Skeletal muscle satellite cell (primary cell): ENCODE data around the gene OPRL1.

Experiments
- H3K27me3 ChIP-seq: 2 replicates; pipeline ENCODE4 v1.7.0; 2013; ENCODE audit warnings: low read length; ENCODE audit not compliant: control insufficient read depth, insufficient read depth
- H3K36me3 ChIP-seq: 2 replicates; pipeline ENCODE4 v1.7.0; 2013; ENCODE audit warnings: mild to moderate bottlenecking, control low read depth, low read length; ENCODE audit not compliant: insufficient read depth
- H3K4me1 ChIP-seq: 2 replicates; pipeline ENCODE4 v1.7.0; 2013; ENCODE audit warnings: low read length; ENCODE audit not compliant: control insufficient read depth, insufficient read depth
- H3K4me2 ChIP-seq: 2 replicates; pipeline ENCODE4 v1.7.0; 2013; ENCODE audit warnings: mild to moderate bottlenecking, low read length
- H3K4me3 ChIP-seq: 2 replicates; pipeline ENCODE4 v1.7.0; 2013; ENCODE audit warnings: low read length
- H3K9ac ChIP-seq: 2 replicates; pipeline ENCODE4 v1.7.0; 2013; ENCODE audit warnings: mild to moderate bottlenecking, low read depth, low read length, moderate library complexity
- H3K9me3 ChIP-seq: replicated peaks from 2 replicates; pipeline ENCODE4 v1.7.0; 2013; ENCODE audit warnings: mild to moderate bottlenecking, control low read depth, low read length

The OPRL1 gene

DNA sequence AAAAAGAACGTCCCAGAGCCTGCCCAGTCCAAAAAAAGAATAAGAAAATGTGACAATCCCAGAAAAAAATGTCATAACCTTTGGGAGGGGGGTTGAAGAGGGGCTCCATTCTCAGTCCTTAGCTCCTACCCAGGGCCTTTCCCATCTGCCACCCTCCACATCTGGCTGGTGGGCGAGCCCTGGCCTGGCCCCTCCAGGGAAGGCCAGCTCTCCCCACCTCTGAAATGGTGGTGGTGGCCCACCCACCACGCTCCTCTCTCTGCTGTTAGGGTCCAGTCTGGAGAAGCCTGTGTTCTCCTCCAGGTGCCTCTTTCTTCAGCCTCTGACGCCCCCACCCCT, 979 bp upstream of the OPRL1 start:
- no peaks in the 10 kb centered on the region for H3K9me3 ChIP-seq
- H3K36me3 ChIP-seq: no peaks in the 10 kb centered on the region
- peak overlapping the region; percentile 97 for H3K4me2 ChIP-seq
- H3K9ac ChIP-seq: peak overlapping the region; percentile 88
- peak overlapping the region; percentile 90 for H3K4me3 ChIP-seq
- H3K4me1 ChIP-seq: peaks cover 35% of the 10 kb centered on the region
- peaks cover 9% of the 10 kb centered on the region for H3K27me3 ChIP-seq

DNA sequence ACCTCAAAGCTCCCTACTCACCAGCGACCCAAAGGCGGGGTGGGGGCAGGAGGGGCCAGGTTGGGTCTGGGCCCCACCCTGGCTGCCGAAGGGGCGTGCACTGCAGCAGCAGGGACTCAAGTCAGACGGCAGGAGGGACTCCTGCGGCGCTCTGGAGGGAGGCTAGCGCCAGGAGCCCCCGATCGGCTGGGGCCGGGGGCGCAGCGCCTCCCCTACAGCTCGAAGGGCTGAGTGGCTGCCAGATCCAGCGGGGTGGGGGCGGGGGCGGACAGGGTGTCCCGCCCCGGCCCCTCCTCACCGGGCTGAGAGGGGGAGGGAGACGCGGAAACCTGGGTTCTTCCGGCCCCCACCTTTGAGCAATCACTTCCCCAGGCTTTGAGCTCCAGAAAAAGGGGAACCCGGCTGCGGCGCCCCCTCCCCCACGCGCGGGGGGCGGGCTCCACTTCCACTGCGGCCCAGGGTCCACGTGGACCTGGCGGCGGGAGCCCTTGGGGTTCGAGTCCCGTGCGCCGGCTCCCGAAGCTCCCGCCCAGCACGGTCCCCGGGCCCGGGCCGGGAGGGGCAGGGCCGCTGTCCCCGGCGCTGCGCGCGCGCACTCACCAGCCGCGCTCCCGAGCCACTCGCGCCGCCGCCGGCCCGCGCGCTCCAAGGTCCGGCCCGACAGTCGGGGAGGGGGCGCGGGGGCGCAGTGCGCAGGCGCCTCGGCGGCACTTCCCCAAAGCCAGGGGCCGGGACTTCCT, 439 bp upstream of the OPRL1 start, which contains the start of gene RGS19:
Gene RGS19, minus strand, starts transcription at position 246 of the 740 bp plus-strand sequence. CDS start 2,632 bp downstream, outside the sequence.
- Histone ChIP-seq H3K36me3 (no peaks in the 10 kb centered on the region), H3K4me1 (peaks cover 37% of the 10 kb centered on the region), H3K4me3 (peak within 1 kb of the TSS; percentile 90), H3K9me3 (no peaks in the 10 kb centered on the region), H3K4me2 (peak within 1 kb of the TSS; percentile 97), H3K27me3 (peaks cover 15% of the 10 kb centered on the region), H3K9ac (peak within 1 kb of the TSS; percentile 88)

DNA sequence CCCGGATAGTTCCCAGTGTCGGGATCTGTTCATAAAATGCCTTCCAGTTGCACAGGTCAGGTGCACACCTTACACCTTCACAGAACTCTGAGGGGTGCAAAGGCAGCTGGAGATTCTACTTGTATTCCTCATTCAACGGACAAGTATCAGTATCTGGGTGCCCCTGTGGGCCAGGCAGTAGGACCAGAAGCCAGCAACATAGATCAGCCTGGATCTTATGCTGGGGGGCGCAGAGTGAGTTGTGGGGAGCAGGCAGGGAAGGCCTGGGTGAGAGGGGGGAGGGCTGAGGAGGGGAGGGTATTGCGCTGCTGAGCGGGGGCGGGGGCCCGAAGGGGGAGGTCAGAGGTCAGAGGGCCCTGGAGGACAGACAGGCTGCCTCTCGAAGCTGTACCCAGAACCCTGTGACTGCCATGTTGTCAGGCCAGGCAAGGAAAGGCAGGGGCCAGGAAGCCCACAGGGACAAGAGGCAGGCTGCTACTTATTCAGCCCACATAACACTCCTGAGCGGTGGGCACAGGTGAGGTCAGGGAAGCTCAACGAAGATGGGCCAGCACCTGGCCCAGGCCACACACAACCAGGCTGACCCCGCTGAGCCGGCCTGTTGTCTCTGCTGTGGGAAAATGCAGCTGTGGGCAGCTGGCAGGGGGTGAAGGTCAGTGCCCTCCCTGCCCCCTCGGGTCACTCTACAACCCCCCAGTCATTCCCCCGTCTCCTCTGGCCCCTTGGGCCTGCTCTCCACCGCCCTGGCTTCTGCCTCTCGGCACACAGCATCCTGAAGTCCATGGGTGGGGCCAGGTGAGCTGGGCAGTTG, 1.1 kb downstream of the OPRL1 start:
- Histone ChIP-seq H3K4me2 (peak overlapping the region; percentile 82), H3K9me3 (no peaks in the 10 kb centered on the region), H3K36me3 (no peaks in the 10 kb centered on the region), H3K9ac (no peak overlapping the region), H3K4me3 (no peak overlapping the region), H3K4me1 (peaks cover 37% of the 10 kb centered on the region), H3K27me3 (peaks cover 31% of the 10 kb centered on the region)

DNA sequence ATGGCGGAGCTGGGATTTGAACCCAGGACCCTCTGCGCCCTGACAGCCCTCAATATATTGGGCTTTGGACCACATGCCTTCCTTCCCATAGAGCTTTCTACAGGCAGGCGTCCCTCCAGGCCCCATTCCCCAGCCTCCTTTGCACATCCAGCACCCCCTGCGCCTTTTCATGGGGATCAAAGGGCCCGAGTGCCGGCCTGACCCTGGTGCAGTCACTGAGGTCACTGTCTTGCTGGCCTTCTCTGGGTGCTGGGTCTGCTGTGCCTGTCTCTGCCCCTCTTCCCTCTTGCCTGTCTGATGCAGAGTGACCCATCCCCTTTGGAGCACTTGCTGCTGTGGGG, 1.7 kb downstream of the OPRL1 start:
- Histone ChIP-seq H3K36me3 (no peaks in the 10 kb centered on the region), H3K4me1 (peaks cover 37% of the 10 kb centered on the region), H3K9ac (no peak overlapping the region), H3K4me2 (no peak overlapping the region), H3K4me3 (no peak overlapping the region), H3K9me3 (no peaks in the 10 kb centered on the region), H3K27me3 (peaks cover 35% of the 10 kb centered on the region)

DNA sequence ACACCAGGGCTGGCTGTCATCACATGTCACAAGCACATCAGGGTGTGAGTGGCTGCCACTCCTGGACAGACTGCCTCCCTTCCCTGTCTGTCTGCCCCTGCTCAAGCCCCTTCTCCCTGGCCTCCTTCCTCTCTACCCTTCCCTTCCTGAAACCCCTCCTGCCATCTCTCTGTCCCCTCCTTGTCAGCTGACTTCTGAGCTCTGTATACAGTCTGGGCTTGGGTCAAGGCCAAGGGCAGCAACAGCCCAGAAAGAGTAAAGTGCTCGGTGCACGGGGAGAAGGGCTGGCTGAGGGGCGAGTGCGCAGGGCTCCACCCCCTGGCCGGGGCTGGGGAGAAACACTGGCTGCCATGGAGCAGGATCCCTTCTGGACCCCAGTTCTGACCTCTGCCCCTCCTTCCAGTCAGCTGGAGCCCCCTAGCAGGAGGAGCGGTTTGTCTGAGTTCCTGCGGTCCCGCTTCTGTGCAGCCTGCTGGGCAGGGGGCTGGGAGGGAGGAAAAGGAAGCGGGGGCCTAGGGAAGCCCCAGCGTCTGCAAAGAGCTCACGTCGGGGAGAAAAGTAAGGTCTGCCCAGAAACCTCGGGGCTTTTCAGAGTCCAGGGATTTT, 2.3 kb downstream of the OPRL1 start:
- H3K9me3 ChIP-seq: no peaks in the 10 kb centered on the region
- peaks cover 38% of the 10 kb centered on the region for H3K27me3 ChIP-seq
- no peak overlapping the region for H3K4me2 ChIP-seq
- peaks cover 37% of the 10 kb centered on the region for H3K4me1 ChIP-seq
- no peak overlapping the region for H3K9ac ChIP-seq
- H3K36me3 ChIP-seq: no peaks in the 10 kb centered on the region
- no peak overlapping the region for H3K4me3 ChIP-seq

DNA sequence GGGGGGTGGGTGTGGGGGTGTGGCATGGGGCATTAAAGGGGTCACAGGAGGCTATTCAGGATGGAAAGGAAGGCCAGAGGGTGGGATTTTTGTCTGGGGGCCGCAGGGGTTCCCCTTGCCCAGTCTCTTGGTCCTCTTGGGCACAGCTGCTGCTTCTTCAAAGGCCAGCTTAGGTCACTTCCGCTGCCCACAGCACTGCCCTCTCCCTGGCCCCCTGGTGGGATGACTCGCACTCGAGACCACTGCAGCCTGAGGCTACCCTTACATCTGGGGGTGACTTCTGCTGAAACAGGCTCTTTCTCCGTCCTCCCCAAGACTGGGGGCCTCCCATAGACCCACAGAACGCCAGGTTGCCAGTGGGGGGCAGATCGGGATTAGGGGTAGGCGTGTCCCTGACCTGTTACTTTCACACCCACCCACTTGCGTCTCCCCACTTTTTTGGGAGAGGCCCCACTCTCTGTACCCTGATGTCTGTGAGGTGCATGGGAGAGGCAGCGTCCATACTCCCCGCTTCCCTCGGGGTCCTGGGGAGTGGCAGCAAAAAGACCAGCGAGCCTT, 3.0 kb downstream of the OPRL1 start:
- H3K4me2 ChIP-seq: peak overlapping the region; percentile 86

DNA sequence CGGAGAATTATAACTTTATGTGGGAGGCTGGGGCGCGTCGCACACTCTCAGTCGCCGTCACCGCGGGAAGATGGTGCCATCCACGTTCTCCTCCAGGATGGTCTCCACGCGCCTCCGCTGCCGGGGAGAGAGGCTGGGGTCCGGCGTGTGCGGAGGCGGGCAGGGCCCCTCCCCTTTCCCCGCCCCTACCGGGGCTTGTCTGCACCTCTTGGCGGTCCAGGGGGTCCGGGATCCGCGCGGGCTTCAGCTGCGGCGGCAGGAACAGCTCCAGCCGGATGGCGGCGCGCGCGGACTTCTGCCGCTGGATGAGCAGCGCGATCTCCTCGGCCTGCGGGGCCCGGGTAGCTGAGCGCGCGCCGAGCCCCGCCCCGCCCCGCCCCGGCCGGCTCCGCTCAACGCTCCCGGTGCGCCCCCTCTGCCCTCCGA, 3.5 kb downstream of the OPRL1 start:
- H3K36me3 ChIP-seq: no peaks in the 10 kb centered on the region
- H3K4me2 ChIP-seq: peak overlapping the region; percentile 86
- no peaks in the 10 kb centered on the region for H3K9me3 ChIP-seq
- peaks cover 42% of the 10 kb centered on the region for H3K27me3 ChIP-seq
- H3K4me1 ChIP-seq: peaks cover 27% of the 10 kb centered on the region
- H3K9ac ChIP-seq: no peak overlapping the region
- H3K4me3 ChIP-seq: peak overlapping the region; percentile 67

More for the DNA sequence above, 3.0 kb downstream of the OPRL1 start:
- Histone ChIP-seq H3K36me3 (no peaks in the 10 kb centered on the region), H3K4me1 (peaks cover 32% of the 10 kb centered on the region), H3K9ac (no peak overlapping the region), H3K27me3 (peaks cover 38% of the 10 kb centered on the region), H3K9me3 (no peaks in the 10 kb centered on the region), H3K4me3 (peak overlapping the region; percentile 59)

DNA sequence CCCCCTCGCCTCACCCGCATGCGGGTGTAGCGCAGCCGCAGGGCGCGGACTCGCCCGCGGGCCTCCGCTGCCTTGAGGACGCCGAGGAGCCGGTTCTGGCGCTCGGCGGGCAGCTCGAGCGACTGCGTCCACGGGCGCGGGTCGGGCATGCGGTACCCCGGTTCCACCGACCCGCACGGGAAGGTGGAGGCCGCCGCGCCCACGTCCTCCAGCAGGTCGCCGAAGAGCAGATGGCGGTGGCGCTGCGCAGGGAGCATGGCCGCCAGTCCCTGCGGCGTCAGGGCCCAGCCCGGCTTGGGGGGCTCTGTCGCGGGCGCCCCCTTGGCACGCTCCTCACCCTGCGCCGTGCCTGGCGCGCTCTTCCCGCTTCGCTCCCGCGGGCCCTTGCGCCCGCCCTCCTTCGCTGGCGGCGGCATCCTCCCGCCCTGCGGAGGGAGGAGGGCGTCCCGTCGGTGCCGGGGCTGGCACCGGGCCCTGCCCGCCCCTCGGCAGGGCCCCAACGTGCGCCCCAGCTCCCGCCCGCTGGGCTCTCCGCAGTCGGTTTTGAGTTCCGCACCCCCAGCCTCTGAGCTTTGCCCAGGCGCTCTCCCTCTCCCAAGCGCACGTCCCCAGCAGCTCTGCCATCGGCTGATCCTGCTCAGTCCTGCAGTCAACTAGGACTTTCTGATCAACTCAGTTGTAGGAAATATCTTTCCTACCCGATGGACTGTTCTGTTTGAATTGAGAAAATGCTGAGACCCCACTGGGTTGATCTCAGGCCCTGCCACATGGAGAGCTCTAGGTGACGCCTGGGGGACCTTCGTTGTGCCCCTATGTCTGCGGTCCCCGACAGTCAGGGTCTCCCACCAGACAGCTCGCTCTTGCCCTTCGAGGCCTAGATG, 4.2 kb downstream of the OPRL1 start, which contains the start of gene LKAAEAR1:
Gene LKAAEAR1, minus strand, starts transcription at position 595 of the 881 bp plus-strand sequence. Its CDS starts 179 bp downstream, at position 416.
- no peak within 1 kb of the TSS for H3K9ac ChIP-seq
- H3K9me3 ChIP-seq: no peaks in the 10 kb centered on the region
- H3K4me2 ChIP-seq: peak within 1 kb of the TSS; percentile 86
- H3K4me1 ChIP-seq: peaks cover 21% of the 10 kb centered on the region
- H3K36me3 ChIP-seq: no peaks in the 10 kb centered on the region
- peaks cover 47% of the 10 kb centered on the region for H3K27me3 ChIP-seq
- peak within 1 kb of the TSS; percentile 67 for H3K4me3 ChIP-seq

DNA sequence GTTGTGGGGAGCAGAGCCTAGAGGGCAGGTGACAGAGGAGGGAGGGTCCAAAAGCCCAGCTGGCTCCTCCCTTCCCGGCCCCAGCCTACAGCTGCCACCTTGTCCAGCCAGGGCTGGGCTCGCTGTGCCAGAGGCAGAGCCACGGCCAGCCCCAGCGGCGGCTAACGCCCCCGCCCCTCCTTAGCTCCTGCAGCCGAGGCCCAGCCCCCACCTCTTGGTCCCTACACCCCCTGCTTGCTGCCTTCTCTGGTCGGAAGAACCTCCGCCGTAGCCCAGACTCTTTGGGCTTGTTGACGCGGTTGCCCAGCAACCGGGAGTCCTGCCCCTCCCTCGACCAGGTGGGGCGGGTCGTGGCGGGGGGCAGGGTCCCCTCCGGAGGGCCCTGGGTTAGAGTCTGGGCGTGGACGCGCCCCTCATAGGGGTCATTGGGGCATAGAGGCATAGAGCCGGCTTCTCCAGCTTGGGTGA, 4.8 kb downstream of the OPRL1 start:
- no peak overlapping the region for H3K9ac ChIP-seq
- no peaks in the 10 kb centered on the region for H3K9me3 ChIP-seq
- peaks cover 19% of the 10 kb centered on the region for H3K4me1 ChIP-seq
- H3K36me3 ChIP-seq: no peaks in the 10 kb centered on the region
- H3K27me3 ChIP-seq: peaks cover 54% of the 10 kb centered on the region
- H3K4me3 ChIP-seq: no peak overlapping the region
- H3K4me2 ChIP-seq: no peak overlapping the region

DNA sequence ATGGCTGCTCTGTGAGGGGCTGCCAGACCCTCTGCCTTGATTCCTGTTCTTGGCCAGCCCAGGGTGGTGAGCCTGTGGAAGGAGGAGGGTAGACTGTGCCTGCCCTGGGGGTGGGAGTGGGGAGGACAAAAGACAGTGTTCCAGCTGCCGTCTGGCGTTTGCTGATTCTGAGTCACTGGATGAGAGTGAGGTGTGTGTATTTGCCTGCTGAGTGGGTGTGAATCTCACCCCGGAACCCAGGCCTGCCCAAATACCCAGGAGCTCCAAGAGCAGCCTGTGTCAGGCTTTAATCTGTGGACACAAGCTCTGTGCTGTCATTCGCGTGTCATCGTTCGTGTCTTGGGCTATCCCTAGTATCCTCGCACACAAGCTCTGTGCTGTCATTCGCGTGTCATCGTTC, 6.9 kb downstream of the OPRL1 start:
- no peaks in the 10 kb centered on the region for H3K9me3 ChIP-seq
- no peak overlapping the region for H3K4me2 ChIP-seq
- peaks cover 62% of the 10 kb centered on the region for H3K27me3 ChIP-seq
- H3K36me3 ChIP-seq: no peaks in the 10 kb centered on the region
- peaks cover 12% of the 10 kb centered on the region for H3K4me1 ChIP-seq
- no peak overlapping the region for H3K4me3 ChIP-seq
- H3K9ac ChIP-seq: no peak overlapping the region
